Glutamatergic neuron (in vitro differentiated cells): ENCODE results near the gene ZDHHC11B. TPM values are rescaled to one million over a fixed set of nuclear protein-coding genes. Genes with fewer than 3 reads are reported as not detected.
A peak's percentile ranks its signal among the peaks of the same experiment; 100 is the strongest.
"Not testable (repeated sequence)": the region's sequence is repeated elsewhere in the genome, so short reads cannot be mapped to it uniquely, and the experiment has no call there.

Source experiments
- DNase-seq: peaks from one replicate; pipeline ENCODE4 v3.0.0; 2022
- H3K27ac Mint-ChIP-seq: one replicate; pipeline ENCODE4 v1.8.0; 2020; ENCODE audit warnings: mild to moderate bottlenecking, mixed read lengths, inconsistent platforms; ENCODE audit not compliant: unreplicated experiment
- H3K27me3 Mint-ChIP-seq: one replicate; pipeline ENCODE4 v1.8.0; 2020; ENCODE audit warnings: mild to moderate bottlenecking, moderate library complexity, mixed read lengths, inconsistent platforms; ENCODE audit not compliant: unreplicated experiment
- H3K36me3 Mint-ChIP-seq: one replicate; pipeline ENCODE4 v1.8.0; 2020; ENCODE audit warnings: mild to moderate bottlenecking, mixed read lengths, inconsistent platforms; ENCODE audit not compliant: unreplicated experiment
- H3K4me1 Mint-ChIP-seq: one replicate; pipeline ENCODE4 v1.8.0; 2020; ENCODE audit warnings: mild to moderate bottlenecking, low read depth, mixed read lengths, inconsistent platforms; ENCODE audit not compliant: unreplicated experiment
- H3K4me3 Mint-ChIP-seq: one replicate; pipeline ENCODE4 v1.8.0; 2020; ENCODE audit warnings: mild to moderate bottlenecking, mixed read lengths, inconsistent platforms; ENCODE audit not compliant: unreplicated experiment
- H3K9me3 Mint-ChIP-seq: one replicate; pipeline ENCODE4 v1.8.0; 2020; ENCODE audit warnings: mild to moderate bottlenecking, moderate library complexity, mixed read lengths, inconsistent platforms; ENCODE audit not compliant: unreplicated experiment
- CTCF ChIP-seq: fragments of 200-600 bp; sonication (generic); IDR thresholded peaks from one replicate; pipeline ENCODE4 v1.5.0; 2021; ENCODE audit not compliant: partially characterized antibody, unreplicated experiment
- total RNA-seq: library from RNA; stranded (reverse); fragmentation: NEBNext Ultra II Directional; extraction: Animal tissue kit (Norgen Biotek cat#: 25700); gene quantifications from one replicate; pipeline ENCODE4 v1.2.1, GENCODE V29; 2021; ENCODE audit not compliant: unreplicated experiment

Gene ZDHHC11B
- total RNA-seq, 1 donor from 2014 or later, result 42.8 TPM

- not testable (repeated sequence) for H3K4me3 Mint-ChIP-seq, H3K27ac Mint-ChIP-seq, H3K4me1 Mint-ChIP-seq, DNase-seq, H3K36me3 Mint-ChIP-seq
- Mint-ChIP-seq H3K9me3 (peaks cover 14% of the 10 kb centered on the region), H3K27me3 (peaks cover 13% of the 10 kb centered on the region)
Observed at GRCh38 chr5:678521-678920, 106.0 kb downstream of the ZDHHC11B start.

GRCh38 chr5:677131-678101, 107.1 kb downstream of the ZDHHC11B start:
- peaks cover 15% of the 10 kb centered on the region for H3K27me3 Mint-ChIP-seq
- peaks cover 5% of the 10 kb centered on the region for H3K4me1 Mint-ChIP-seq
- H3K9me3 Mint-ChIP-seq, result peaks cover 19% of the 10 kb centered on the region
- peak overlapping the region; percentile 33 for H3K27ac Mint-ChIP-seq
- no peak overlapping the region for H3K4me3 Mint-ChIP-seq
- H3K36me3 Mint-ChIP-seq, result no peaks in the 10 kb centered on the region
- DNase-seq, result peak; percentile 24
- no peak for TF ChIP-seq CTCF

- Mint-ChIP-seq H3K27me3 (peaks cover 15% of the 10 kb centered on the region), H3K27ac (peak overlapping the region; percentile 72)
Observed at GRCh38 chr5:676699-677076, 107.8 kb downstream of the ZDHHC11B start.

GRCh38 chr5:675871-676698, 108.4 kb downstream of the ZDHHC11B start:
- no peak for TF ChIP-seq CTCF
- H3K9me3 Mint-ChIP-seq, result peaks cover 19% of the 10 kb centered on the region
- peaks cover 15% of the 10 kb centered on the region for H3K27me3 Mint-ChIP-seq
- H3K4me3 Mint-ChIP-seq, result peak overlapping the region; percentile 30
- peak overlapping the region; percentile 72 for H3K27ac Mint-ChIP-seq
- peaks cover 5% of the 10 kb centered on the region for H3K4me1 Mint-ChIP-seq
- peak; percentile 16 for DNase-seq
- H3K36me3 Mint-ChIP-seq, result no peaks in the 10 kb centered on the region

More at GRCh38 chr5:676699-677076, 107.8 kb downstream of the ZDHHC11B start:
- no peak for TF ChIP-seq CTCF
- Mint-ChIP-seq H3K36me3 (no peaks in the 10 kb centered on the region), H3K9me3 (peaks cover 19% of the 10 kb centered on the region), H3K4me3 (no peak overlapping the region), H3K4me1 (peaks cover 5% of the 10 kb centered on the region)
- DNase-seq, result no peak

GRCh38 chr5:675111-675870, 109.2 kb downstream of the ZDHHC11B start:
- peaks cover 5% of the 10 kb centered on the region for H3K4me1 Mint-ChIP-seq
- peaks cover 15% of the 10 kb centered on the region for H3K27me3 Mint-ChIP-seq
- H3K4me3 Mint-ChIP-seq, result no peak overlapping the region
- H3K9me3 Mint-ChIP-seq, result peaks cover 14% of the 10 kb centered on the region
- peak; percentile 14 for DNase-seq
- TF ChIP-seq CTCF, result no peak
- no peak overlapping the region for H3K27ac Mint-ChIP-seq
- H3K36me3 Mint-ChIP-seq, result no peaks in the 10 kb centered on the region
